Measurements from ENCODE around the gene ADCY7.

The ADCY7 gene

GRCh38 chr16:50303605-50304466 lies 37.5 kb downstream of the ADCY7 start:
- ATAC-seq (peak; percentile 16), DNase-seq (no peak)
- H3K27me3 Mint-ChIP-seq, result no peaks in the 10 kb centered on the region
- H3K9me3 Mint-ChIP-seq, result no peaks in the 10 kb centered on the region
- H3K4me1 Mint-ChIP-seq, result no peaks in the 10 kb centered on the region
- H3K4me3 Mint-ChIP-seq, result no peak overlapping the region
- peak overlapping the region in 1 of 2 donors; percentile 67 for H3K27ac Mint-ChIP-seq

DNA sequence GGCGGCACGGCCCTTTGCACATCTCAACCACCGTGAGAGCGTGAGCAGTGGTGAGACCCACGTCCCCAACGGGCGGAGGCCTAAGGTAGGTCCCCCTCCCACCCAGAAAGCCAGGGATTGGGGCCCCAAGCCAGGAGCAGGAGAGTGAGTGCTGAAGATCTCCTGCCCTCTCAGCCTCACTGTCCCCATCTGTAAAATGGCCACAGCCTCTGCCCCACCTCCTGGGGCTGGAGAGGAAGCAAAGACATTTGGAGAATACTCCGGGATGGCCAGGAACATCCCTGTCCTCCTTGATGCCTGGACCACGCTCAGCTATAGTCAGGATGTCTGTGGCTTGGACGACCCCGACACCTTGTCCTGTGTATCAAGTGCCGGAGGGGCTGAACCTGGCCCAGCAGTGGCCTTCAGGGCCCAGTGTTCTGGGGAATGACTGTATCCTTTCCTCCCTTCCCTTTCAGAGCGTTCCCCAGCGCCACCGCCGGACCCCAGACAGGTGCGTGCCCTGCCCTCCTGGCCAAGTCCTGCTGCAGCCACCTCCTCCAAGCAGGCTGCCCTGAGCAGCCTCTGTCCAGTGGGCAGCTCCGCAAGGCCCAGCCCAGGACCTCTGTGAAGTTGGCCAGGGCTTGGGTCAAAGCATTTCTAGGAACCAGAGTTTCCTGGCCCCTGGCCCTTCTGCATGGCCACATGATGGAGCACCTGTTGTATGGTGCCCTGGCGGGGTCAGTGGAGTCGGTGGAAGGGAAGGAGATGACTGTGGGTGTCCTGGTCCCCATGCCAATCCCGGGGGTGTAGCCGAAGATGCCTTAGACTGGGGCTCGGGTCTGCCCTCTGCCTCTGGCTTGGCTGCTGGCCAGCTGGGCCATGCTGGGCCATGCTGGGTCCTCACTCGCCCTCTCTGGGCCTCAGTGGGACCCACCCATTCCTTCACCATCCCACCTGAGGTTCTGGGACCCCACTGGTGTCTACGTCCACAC lies 38.4 kb downstream of the ADCY7 start:
- ATAC-seq (no peak), DNase-seq (no peak)
- H3K27me3 Mint-ChIP-seq, result no peaks in the 10 kb centered on the region
- H3K4me3 Mint-ChIP-seq, result no peak overlapping the region
- no peaks in the 10 kb centered on the region for H3K9me3 Mint-ChIP-seq
- peaks cover 2% of the 10 kb centered on the region for H3K4me1 Mint-ChIP-seq
- H3K27ac Mint-ChIP-seq, result no peak overlapping the region

DNA sequence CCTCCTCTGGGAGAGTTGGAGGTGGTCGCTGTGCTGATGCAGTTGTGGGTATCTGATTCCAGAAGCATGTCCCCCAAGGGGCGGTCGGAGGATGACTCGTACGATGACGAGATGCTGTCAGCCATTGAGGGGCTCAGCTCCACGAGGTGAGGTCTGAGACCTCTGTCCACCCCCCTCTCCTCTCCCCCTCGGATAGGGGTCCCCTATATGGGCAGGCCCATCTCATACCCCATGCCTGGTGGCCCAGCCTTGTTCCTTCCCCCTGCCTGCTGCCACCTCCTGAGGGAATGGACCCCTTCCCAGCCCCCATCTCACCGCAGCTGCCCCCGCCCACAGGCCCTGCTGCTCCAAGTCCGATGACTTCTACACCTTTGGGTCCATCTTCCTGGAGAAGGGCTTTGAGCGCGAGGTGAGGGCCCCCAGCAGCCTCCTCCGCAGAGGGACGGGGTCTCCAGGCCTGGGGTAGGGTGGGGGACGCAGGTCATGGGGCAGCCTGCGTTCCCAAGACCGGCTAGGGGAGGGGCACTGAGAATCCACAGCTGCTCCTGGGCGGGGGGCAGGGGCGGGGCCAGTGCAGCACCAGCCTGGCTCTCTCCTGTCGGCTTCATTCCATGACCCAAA lies 39.2 kb downstream of the ADCY7 start:
- no peak for ATAC-seq

DNA sequence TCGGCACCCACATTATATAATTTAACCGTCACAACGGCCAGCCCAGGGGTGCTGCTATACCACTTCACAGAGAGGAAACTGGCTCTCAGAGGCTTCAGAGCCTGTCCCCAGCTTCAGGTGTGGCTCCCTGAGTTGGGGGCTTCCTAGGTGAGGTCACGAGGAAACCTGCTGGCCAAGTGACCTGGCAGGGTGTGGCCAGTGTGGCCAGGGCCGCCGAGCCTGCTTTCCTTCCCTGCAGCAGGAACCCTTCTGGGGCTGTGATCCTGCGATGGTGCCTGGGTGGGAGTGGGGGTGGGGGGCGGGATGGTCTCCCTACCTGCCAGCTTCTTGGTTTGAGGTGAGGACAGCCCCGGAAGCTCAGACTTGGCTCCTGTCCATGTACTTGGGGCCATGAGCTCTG lies 39.9 kb downstream of the ADCY7 start:
- Mint-ChIP-seq H3K4me3 (no peak overlapping the region), H3K27ac (no peak overlapping the region), H3K9me3 (no peaks in the 10 kb centered on the region), H3K4me1 (peaks cover 10% of the 10 kb centered on the region), H3K27me3 (no peaks in the 10 kb centered on the region)
- ATAC-seq (no peak), DNase-seq (no peak)

More for the DNA sequence above, 39.2 kb downstream of the ADCY7 start:
- Mint-ChIP-seq H3K4me1 (peaks cover 10% of the 10 kb centered on the region), H3K27me3 (no peaks in the 10 kb centered on the region), H3K9me3 (no peaks in the 10 kb centered on the region), H3K4me3 (no peak overlapping the region), H3K27ac (peak overlapping the region in 1 of 2 donors; percentile 34)
- no peak for DNase-seq

DNA sequence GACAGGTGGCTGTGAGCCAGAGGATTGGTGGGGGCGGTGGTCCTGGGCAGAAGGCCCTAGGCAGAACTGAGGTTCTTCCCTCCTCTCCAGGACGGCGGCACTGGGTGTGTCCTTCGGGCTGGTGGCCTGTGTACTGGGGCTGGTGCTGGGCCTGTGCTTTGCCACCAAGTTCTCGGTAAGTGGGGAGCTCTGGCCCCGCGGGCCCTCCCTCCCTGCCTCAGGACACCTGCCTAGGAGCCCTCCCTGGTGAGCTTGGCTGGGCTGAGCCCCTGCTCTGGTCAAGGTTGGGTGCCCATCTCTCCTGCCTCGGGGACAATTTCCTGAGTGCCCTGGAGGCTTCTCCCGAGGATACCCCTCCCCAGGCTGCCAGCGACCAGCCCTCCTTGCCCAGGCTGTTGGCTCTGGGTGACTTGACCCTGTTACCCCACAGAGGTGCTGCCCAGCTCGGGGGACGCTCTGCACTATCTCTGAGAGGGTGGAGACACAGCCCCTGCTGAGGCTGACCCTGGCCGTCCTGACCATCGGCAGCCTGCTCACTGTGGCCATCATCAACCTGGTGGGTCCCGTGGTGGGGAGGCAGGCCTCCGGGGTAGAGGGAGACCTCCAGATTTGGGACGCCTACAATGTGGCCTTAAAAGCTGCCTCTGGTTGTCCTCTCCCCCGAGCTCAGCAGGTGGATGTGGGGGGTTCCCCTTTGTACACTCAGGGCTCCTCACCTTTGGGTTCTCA lies 42.0 kb downstream of the ADCY7 start:
- DNase-seq, result no peak
- no peaks in the 10 kb centered on the region for H3K27me3 Mint-ChIP-seq
- peak overlapping the region in 1 of 2 donors; percentile 48 for H3K27ac Mint-ChIP-seq
- H3K4me3 Mint-ChIP-seq, result no peak overlapping the region
- H3K9me3 Mint-ChIP-seq, result no peaks in the 10 kb centered on the region
- no peak for ATAC-seq
- H3K4me1 Mint-ChIP-seq, result peaks cover 25% of the 10 kb centered on the region

- peaks cover 31% of the 10 kb centered on the region for H3K4me1 Mint-ChIP-seq
- peak overlapping the region in 1 of 2 donors; percentile 96 for H3K27ac Mint-ChIP-seq
- H3K27me3 Mint-ChIP-seq, result no peaks in the 10 kb centered on the region
- no peak overlapping the region for H3K4me3 Mint-ChIP-seq
- no peak for DNase-seq
- no peak for ATAC-seq
- no peaks in the 10 kb centered on the region for H3K9me3 Mint-ChIP-seq
Measured at GRCh38 chr16:50309156-50309526, 42.8 kb downstream of the ADCY7 start.

- ATAC-seq, result peak; percentile 11
- Mint-ChIP-seq H3K4me3 (no peak overlapping the region), H3K9me3 (no peaks in the 10 kb centered on the region)
Measured at GRCh38 chr16:50309527-50310307, 43.4 kb downstream of the ADCY7 start.

DNA sequence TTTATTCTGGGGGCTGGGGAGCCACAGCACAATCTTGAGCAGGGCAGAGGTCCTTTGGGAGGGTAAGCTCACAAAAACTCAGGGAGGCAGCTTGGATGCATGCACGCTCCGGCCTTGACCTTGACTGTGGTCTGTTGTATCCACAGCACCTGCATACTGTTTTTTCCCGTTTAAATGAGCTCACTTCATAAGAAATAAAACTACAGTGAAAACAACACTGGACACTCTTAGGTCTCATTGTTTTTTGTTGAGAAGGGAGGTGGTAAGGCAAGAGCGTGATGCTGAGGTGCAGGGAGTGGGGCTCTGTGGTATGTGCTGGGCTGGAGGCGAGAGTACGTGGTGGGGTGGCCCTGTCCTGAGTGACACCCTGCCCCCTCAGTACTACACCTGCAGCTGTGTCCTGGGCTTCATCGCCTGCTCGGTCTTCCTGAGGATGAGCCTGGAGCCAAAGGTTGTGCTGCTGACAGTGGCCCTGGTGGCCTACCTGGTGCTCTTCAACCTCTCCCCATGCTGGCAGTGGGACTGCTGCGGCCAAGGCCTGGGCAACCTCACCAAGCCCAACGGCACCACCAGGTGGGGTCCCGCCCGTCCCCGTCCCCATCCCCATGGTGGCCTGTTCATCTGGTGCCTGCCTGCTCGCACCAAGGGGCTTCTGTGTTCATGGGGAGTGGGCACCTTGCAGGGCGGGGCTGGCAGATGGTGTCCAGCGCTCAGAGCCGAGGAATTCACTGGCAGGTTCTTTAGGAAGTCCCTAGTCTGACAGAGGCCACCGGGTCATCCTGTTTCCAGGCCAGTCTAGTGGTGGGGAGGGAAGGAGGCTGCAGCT lies 44.2 kb downstream of the ADCY7 start:
- H3K4me3 Mint-ChIP-seq, result no peak overlapping the region
- H3K4me1 Mint-ChIP-seq, result peaks cover 31% of the 10 kb centered on the region
- peak overlapping the region; percentile 37 to 96 for H3K27ac Mint-ChIP-seq
- H3K9me3 Mint-ChIP-seq, result no peaks in the 10 kb centered on the region
- ATAC-seq, result peak; percentile 26
- peak in 1 of 2 donors; percentile 7 for DNase-seq
- H3K27me3 Mint-ChIP-seq, result no peaks in the 10 kb centered on the region

More at GRCh38 chr16:50309527-50310307, 43.4 kb downstream of the ADCY7 start:
- Mint-ChIP-seq H3K27ac (peak overlapping the region; percentile 37 to 96), H3K4me1 (peaks cover 31% of the 10 kb centered on the region), H3K27me3 (no peaks in the 10 kb centered on the region)
- peak in 1 of 2 donors; percentile 8 for DNase-seq

GRCh38 chr16:50311134-50311528 lies 44.8 kb downstream of the ADCY7 start:
- ATAC-seq (peak; percentile 7), DNase-seq (peak in 1 of 2 donors; percentile 7)
- peaks cover 31% of the 10 kb centered on the region for H3K4me1 Mint-ChIP-seq
- no peak overlapping the region for H3K4me3 Mint-ChIP-seq
- no peaks in the 10 kb centered on the region for H3K9me3 Mint-ChIP-seq
- no peak overlapping the region for H3K27ac Mint-ChIP-seq
- H3K27me3 Mint-ChIP-seq, result no peaks in the 10 kb centered on the region

GRCh38 chr16:50311891-50312501 lies 45.6 kb downstream of the ADCY7 start:
- ATAC-seq, result no peak
- no peaks in the 10 kb centered on the region for H3K9me3 Mint-ChIP-seq
- H3K27me3 Mint-ChIP-seq, result no peaks in the 10 kb centered on the region
- no peak overlapping the region for H3K27ac Mint-ChIP-seq
- peak in 1 of 2 donors; percentile 9 for DNase-seq
- no peak overlapping the region for H3K4me3 Mint-ChIP-seq
- peaks cover 31% of the 10 kb centered on the region for H3K4me1 Mint-ChIP-seq

DNA sequence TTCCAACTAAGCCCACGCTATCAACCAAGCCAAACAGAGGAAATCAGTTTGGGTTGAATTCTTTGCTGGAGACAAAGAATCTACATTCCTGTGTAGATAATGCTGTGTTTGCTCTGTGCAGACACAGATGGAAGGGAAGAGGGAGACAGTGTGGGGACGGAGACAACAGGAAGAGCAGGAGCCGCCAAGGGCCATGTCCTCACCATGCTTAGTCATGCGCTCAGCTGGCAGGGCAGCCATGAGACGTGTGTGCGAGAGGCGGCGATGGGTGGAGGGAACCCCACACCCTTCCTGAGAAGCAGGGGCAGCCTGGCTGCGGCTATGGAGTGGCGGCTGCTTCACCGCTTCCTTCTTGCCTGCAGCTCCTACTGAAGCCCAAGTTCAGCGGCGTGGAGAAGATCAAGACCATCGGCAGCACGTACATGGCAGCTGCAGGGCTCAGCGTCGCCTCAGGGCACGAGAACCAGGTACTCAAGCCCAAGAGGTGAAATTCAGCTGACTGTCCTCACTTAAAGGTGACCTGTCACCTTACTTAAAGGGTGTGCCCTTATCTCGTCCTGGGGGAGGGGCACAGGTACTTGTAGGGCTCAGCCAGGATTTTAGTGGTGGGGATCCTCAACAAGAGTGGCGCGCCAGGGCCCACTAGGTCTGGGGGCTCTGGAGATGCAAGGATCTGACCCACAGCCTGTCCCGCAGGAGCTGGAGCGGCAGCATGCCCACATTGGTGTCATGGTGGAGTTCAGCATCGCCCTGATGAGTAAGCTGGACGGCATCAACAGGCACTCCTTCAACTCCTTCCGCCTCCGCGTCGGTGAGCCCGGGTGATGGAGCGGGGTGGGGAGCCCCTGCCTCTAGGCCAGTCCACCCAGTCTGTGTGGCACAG lies 47.5 kb downstream of the ADCY7 start:
- peaks cover 36% of the 10 kb centered on the region for H3K4me1 Mint-ChIP-seq
- no peaks in the 10 kb centered on the region for H3K27me3 Mint-ChIP-seq
- H3K4me3 Mint-ChIP-seq, result peak overlapping the region in 1 of 2 donors; percentile 1
- no peaks in the 10 kb centered on the region for H3K9me3 Mint-ChIP-seq
- ATAC-seq (peak; percentile 71), DNase-seq (peak in 1 of 2 donors; percentile 31)
- peak overlapping the region; percentile 79 to 93 for H3K27ac Mint-ChIP-seq

DNA sequence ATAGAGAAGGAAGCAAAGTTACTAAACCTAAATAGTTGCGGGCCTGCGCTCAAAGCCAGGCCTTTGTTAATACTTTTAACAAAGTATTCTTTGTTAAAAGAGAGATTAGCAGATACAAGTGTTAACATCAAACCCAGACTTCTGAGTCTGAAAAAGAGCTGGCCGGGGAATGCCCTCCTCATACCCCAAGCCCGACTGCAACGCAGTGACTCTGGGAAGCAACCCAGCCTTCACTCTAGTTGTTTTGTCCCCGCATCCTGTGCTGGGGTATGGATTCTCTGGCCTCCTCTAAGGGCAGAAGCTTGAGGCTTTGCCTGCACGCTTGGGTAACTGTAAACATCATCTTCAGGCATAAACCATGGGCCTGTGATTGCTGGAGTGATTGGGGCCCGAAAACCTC lies 48.3 kb downstream of the ADCY7 start:
- Mint-ChIP-seq H3K9me3 (no peaks in the 10 kb centered on the region), H3K4me3 (no peak overlapping the region), H3K4me1 (peaks cover 35% of the 10 kb centered on the region), H3K27ac (peak overlapping the region in 1 of 2 donors; percentile 25), H3K27me3 (no peaks in the 10 kb centered on the region)
- DNase-seq (peak in 1 of 2 donors; percentile 2), ATAC-seq (no peak)
